Measurements from ENCODE around the gene CLEC16A.

Gene CLEC16A

DNA sequence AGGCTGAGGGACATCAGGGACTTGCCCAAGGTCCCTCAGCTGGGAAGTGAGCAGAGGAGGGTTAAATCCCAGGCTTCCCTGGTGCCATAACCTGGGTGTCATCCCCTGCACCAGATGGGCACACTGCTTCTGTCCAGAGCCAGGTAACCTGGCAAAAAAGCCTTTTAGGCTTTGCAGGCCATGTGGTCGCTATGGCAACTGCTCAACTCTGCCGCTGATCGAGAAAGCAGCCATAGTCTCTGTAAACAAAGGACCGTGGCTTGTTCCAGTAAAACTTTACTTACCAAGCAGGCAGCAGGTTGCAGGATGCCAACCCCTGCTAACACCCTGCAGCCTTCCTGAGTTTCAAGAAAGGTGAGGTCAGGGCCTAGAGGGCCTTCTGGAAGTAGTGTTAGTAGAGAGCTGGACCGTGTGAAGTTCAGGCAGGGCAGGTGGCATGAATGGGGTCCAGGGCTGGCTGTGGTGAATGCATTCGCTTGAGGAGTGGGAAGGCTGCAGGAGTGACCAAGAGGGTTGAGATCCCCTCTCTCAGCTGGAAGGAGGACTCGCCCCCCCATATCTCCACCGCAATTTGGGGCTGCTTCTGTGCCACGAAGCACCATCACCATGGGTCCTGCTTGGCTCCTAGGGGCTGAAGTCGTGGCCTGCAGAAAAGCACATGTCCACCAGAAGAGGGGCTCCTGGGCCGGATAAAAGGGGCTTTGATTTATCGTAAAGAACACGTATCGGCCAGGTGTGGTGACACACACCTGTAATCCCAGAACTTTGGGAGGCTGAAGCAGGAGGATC, 220.3 kb downstream of the CLEC16A start:
- DNase-seq: no peak

DNA sequence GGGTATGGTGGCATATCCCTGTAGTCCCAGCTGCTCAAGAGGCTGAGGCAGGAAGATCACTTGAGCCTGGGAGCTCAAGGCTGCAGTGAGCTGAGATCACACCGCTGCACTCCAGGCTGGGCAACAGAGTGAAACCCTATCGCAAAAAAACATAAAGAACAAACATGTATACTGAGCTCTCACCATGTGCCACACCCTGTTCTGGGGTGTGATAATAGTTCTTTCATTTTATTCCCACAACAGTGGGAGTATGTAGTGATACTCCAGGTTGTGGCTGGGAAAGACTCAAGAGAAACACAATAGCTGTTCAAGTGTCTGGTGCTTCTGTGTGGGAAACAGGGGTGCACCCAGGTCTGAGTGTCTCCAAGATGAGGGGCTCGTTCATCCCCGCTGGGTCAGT, 221.0 kb downstream of the CLEC16A start:
- no peak for DNase-seq

DNA sequence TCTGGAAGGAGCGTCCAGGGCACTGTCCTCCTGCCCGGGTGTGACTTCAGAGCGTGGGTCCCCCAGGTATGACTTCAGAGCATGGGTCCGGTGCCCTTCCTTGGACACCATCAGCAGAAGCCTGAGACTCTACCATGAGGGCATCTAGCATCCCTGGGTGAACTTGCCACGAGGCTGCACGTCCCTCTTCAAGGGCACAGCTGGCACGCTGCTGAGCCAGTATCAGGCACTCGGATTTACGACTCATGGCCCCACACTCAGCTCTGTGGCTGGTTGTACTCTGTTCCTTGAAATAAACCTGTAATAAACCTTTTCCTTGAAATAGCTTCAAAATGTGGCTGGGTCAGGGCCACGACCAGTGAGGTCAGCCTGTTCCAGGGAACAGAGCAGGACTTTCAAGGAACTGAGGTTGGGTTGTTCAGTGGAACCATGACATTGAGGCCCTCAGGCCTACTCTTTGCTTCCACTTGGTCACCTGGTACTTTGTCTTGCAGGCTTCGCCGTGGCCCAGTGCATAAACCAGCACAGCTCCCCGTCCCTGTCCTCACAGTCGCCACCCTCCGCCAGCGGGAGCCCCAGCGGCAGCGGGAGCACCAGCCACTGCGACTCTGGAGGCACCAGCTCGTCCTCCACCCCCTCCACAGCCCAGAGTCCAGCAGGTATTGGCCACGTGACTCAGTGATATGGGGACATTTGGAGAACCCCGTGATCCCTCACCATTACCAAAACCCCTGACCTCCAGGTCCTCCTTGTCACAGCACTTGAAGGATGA, 221.7 kb downstream of the CLEC16A start:
- no peak for DNase-seq

DNA sequence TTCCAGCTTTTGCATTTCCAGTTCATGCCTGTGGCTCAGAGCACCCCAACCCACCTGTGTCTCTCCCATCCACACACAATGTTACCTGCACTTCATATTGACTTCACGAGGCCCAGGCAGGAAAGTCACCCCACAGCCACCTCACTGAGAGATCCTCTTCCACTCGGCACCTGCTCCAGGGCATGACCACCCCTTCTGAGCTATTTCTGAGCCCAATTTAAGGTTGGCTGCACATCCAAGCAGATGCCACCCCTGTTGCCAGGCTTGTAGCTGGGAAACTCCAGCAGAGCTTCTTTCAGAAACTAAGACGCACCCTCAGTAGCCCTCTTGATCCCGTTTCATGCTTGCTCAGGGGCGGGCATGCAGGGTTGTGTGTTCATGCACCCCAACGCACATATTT, 223.2 kb downstream of the CLEC16A start:
- no peak for DNase-seq

DNA sequence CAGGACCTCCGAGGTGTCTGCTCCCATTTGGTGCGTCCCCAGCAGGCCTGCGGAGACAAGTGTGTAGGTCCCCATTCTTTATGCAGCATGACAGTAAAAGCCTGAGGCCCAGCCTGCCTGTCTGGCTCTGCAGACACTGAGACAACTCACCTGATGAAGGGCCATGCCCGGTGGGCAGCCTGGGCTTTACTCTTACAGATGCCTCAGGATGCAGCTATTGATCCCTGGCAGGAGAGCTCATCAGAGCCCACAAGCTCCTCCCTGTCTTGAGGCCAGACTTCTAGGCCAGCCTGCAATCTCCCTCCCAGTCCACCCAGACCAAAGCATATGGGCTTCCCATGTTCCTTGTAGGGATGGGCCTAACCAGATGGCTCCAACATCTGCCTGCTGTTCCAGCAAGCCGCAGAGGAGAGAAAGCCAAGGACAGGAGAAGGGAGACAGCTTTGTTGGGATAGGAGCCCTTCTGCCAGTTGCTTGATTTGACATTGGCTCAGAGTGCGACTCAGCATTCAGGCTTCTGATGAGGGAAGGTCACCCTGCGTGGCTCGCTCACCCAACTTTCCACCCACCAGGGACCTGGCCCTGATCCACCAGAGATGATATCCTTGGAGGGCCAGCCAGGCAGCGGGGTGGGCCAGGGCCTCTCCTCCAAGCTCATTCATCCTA, 224.2 kb downstream of the CLEC16A start:
- DNase-seq: no peak

DNA sequence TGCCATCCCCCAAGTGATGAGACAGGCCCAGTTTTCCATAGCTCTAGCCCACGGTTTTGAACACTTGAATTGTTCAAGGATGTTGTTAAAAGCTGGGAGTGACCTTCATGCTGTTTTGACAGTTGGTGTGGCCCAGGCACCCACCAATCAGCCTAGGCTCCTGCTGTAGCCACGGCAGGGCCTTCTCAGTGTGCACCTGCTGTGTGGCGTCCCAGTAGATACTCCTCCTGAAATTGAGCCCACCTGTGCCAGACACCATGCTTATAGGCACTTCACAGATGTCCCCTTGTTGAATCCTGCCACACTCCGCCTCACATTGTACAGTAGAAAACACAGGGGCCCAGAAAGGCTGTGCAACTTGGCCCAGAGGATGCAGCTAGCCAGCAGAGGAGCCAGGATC, 225.3 kb downstream of the CLEC16A start:
- DNase-seq: no peak

DNA sequence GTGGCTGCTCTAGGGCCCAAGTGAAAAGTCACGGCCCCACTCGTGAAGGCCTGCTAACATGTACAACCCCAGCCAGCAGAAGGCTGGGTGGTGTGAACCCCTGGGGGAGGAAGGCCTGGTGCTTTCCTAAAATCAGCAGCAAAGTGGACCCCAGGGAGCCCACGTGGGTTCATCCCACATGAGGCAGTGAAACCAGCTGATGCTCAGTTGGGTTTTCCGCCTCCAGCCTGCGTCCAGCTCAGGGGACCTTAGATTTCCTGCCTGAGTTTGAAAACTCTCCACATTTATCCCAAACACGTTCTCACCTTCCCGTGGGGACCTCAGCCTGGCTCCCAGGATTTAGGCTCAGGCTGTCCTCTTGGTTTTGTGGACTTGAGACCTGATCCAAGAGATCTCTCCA, 225.8 kb downstream of the CLEC16A start:
- DNase-seq: no peak

DNA sequence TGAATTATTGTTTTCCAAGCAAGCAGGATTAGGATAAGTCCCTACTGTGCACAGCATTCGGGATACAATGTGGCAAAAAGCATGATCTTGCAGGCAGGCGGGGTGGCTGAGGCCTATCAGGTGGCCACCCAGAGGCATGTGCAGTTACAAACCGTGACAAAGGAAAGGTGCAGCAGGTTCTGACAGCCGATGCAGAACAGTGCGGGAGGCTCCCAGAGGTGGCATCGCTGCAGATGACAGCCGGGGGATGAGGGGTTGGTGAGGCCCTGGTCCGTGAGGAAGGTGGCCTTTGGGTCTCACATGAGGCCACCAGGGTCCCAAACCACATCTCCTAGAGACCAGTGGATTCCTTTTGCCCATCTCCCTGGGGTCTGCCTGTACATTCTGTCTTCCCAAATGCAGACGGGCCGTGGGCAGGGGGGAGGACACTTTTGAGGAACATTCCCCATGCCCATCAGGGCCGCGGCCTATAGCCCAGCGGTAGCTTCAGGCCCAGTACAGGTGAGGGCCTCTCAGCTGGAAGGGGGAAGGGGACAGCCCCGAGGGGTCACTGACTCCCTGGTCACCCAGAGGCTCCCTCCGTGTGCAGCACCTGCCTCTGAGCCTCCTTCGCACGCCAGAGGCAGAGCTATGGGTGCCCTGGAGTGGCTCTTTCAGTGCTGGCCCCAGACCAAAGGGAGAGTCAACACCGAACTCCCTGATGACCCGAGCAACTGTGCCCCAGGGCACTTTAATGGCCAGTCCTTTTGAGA, 226.5 kb downstream of the CLEC16A start:
- no peak for DNase-seq

DNA sequence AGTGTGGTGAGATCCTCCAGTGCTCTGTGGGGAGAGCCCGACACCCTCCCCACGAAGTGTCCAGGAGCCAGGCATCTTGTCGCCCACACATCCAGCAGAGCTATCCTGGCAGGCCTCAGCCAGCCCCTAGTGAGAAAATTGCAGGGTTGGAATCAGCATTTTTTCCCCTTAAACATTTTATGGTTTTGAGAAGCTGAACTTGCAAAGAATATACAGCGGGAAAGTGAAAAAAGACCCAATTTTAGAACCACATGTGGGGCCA, 227.0 kb downstream of the CLEC16A start:
- no peak for DNase-seq

DNA sequence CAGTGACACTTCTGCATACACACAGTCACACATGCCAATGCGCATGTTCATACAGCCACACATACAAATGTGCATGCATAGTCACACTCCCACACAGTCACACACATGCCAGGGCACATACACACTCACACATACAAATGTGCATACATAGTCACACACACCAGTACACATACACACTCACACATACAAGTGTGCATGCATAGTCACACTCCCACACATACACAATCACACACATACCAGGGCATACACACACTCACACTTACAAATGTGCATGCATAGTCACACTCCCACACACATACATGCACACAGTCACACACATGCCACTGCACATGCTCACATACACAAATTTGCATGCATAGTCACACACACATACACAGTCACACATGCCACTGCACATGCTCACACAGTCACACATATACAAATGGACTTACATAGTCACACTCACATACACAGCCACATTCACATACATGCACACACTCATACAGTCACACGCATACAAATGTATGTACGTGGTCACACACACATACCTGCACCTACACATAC, 227.5 kb downstream of the CLEC16A start:
- DNase-seq: no peak

DNA sequence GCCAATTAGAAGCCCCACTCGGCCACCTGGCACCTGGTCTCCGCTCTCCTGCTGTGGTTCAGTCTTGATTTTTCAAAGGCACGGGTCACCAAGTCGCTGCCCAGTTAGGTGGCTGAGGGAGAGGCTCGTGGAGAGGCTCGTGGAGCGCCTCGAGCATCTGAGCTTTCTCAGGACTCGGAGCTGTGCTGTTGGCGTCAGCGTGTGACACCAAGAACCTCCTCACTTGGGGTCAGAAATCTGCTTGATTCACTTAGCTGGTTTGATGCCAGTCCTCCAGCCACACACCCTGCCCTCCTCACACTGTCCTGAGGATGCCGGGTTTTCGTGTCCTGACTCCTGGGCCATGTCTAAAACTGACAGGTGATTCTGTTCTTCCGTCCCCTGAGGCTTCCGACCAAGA, 229.1 kb downstream of the CLEC16A start:
- no peak for DNase-seq

DNA sequence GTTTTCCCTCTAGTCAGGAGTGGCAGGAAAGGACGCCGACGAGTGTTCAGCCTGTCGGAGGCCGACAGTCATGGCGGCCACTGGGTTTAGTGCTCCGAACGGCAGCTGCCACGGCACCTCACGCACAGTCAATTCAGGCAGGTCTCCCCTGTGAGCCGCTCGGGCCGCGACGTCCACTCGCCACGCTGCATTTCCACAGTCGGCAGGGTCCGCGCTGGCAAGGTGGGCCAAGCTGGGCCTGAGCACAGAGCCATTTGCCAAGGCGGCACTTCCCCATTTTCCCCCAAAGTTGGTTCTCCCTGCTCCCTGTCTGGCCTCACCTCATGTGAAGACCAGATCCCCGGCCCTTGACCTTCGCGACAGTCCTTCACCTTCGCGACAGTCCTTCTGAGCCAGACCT, 229.8 kb downstream of the CLEC16A start:
- DNase-seq: no peak

DNA sequence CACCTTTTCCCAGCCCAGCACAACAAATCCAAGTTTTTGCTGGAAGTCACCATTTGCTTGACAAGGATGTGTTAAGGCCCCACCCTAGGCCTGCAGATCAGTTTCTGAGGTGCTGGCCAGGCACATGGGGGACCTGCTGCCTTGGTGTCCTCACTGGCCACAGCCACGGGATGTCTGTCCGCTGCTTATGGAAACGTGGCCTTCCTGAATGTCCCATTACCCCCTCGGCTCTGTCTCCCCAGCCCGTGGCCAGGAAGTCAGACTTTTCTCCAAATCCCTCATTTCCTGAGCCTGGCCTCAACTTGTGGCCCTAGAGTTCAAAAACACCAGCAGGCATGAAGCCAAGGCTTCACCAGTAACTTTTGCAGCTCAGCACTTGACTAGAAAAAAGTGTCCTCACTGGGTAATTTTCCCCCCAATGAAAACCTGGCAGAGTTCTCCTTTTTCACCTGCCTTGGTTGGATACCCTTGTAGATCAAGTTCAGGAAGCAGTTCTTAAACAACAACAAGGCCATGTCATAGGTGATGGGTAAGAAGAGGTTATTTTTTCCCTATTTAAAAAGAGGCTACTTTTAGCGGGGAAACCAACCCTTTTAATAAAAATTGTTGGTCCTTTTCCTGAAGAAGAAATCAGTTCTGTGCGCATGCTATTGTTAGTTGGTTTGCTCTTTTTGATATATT, 230.9 kb downstream of the CLEC16A start:
- DNase-seq: no peak

DNA sequence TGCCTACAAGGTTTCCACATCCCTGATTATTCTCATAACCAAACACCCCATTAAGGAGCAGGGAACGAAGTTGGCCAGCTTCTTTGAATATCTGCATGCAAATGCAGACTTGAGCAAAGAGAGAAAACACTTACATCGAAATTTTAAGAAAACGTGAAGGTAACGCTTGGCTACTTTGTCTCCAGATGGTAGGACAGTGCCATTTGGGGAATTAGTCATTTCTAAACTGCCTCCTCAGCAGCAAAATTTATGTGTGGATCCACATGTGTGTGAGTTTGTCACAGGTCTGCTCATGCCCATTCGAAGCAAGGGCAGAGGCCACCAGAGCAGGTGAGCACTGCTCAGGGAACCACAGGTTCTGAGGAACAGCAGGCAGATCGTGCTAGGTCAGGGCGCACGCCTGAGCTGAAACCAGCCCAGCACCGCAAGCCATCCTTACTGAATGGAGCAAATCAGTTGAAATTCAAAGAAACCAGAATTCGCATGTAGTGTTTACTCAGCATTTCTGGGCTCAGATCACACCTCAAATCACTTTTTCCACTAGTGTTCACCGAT, 231.5 kb downstream of the CLEC16A start:
- no peak for DNase-seq

DNA sequence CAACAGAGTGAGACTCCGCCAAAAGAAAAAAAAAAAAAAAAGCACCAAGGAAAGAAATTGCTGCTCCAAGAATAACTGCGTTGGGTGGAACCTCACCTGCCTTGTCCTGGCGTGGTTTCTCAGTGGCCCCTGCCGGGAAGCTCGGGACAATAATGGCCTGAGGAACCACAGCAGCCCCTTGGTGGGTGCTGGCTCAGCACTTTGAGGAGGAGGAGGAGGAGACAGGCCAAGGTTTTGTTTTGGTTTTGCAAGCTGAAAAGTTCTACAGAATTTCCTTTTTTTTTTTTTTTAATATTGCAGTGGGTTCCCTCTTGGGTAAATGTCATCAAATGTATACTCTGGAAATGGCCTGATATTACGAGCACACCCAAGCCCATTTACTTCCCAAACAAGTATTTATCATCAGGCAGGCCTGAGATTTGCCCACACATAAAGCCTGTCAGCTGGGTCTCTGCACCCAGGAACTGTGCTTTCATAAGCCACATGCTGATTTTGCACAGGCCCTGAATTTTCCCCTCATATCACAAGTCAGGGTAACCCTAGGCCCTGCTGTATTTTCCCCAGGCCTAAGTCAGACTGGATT, 233.3 kb downstream of the CLEC16A start:
- DNase-seq: no peak

DNA sequence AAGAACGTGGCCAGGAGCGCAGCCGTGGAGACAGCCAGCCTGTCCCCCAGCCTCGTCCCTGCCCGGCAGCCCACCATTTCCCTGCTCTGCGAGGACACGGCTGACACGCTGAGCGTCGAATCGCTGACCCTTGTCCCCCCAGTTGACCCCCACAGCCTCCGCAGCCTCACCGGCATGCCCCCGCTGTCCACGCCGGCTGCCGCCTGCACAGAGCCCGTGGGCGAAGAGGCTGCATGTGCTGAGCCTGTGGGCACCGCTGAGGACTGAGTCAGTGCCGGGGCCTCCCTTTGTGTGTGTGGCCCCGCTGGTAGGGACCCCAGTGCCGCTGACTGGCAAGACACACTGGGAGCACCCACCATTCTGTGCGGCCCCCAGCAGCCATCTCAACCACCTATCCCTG, 234.1 kb downstream of the CLEC16A start:
- no peak for DNase-seq

DNA sequence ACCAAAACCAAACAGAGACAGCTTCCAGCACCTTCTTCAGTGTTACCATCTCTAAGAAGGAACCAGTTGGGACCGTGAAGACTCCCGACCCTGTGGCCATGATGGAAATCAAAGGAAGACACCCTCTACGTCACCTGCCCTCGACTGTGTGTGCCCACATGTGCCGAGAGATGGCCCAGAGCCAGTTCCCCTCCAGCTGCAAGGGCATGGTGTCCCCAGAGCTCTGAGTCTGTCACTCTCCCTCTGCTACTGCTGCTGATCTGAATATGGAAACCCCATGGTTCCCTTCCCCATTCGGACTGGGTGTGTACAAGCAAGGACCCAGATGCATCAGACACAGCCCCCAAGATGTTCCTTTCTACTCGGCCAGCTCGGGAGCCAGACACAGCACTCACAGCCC, 235.2 kb downstream of the CLEC16A start:
- DNase-seq: no peak

DNA sequence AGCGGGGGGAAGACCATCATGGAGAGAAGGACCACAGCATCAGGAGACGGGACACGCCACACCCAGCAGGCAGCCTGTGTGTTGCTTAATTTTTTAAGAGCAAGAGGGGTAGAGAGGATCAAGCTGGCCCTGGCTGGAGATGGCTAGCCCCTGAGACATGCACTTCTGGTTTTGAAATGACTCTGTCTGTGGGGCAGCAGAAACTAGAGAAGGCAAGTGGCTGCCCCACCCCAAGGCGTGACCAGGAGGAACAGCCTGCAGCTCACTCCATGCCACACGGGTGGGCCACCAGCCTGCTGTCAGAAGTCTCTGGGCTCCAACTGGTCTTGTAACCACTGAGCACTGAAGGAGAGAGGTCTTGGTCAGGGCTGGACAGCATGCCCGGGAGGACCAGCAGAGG, 236.1 kb downstream of the CLEC16A start:
- no peak for DNase-seq

DNA sequence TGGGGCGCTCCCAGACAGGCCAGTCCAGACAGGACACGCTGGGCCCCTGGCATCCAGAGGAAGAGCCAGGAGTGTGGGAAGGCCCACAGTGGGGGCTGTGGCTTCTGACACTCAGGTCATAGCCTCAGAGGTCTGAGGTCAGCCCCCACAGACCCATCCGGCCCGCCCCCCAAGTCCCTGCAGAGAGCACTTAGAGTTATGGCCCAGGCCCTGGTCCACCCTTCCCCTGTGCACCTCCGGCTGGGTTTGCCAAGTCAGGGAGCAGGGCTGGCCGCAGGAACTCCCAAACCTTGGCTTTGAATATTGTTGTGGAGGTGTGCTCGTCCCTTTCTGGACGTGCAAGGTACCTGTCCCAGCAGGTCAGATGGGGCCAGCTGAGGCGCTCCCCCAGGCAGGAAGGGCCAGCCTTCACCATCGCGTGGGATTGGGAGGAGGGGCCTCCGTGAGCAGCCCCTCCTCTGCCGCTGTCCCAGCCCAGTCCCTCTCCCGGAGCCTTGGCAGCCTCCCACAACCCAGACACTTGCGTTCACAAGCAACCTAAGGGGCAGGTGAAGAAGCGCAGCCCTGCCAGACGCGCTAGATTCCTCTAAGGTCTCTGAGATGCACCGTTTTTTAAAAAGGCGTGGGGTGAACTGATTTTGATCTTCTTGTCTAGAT, 237.0 kb downstream of the CLEC16A start:
- DNase-seq: no peak

DNA sequence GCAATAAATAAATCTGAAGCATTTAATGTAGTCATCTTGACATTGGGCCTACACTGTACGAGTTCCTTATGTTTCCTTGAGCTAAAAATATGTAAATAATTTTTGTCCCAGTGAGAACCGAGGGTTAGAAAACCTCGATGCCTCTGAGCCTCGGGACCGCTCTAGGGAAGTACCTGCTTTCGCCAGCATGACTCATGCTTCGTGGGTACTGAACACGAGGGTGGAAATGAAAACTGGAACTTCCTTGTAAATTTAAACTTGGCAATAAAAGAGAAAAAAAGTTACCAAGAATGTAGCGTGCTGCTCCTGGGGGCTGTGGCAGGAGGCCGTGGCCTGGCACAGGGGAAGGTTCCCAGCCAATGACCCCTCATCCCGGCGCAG, 237.5 kb downstream of the CLEC16A start:
- no peak for DNase-seq

DNA sequence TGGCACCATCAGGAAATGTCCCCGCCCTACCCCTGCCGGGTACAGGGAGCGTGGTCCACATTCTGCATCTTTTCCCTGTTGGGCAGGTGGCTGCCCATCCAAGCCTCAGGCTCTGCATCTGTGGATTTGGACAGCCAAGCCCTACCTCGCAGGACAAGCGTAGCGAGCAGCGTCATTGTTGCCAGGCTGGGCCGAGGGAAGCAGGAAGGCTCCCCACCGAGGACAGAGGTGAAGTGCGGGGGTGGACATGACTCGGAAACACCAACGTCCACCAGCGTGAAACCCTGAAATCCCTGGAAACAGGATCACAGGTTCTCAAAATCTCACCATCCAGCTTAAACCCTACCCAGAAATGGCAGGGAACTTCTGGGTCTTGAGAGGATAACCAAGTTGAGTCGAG, 238.0 kb downstream of the CLEC16A start:
- no peak for DNase-seq

All from fibroblast of skin of back (primary cell).